MM.1S (cell line): ENCODE measurements around the gene UBXN6.

Experiments
- DNase-seq: peaks from one replicate; pipeline ENCODE4 v3.0.0-alpha.2; 2015
- H2AFZ ChIP-seq: fragments of 300-600 bp; sonication (generic); 2 replicates; pipeline ENCODE4 v1.6.0; 2016; ENCODE audit warnings: antibody characterized with exemption, low read length
- H3F3A ChIP-seq: fragments of 300-600 bp; sonication (generic); 2 replicates; pipeline ENCODE4 v1.6.1; 2016; ENCODE audit warnings: mild to moderate bottlenecking, antibody characterized with exemption, low read length, moderate library complexity, mixed read lengths; ENCODE audit not compliant: insufficient read depth
- H3K27ac ChIP-seq: fragments of 300-600 bp; sonication (generic); 2 replicates; pipeline ENCODE4 v1.5.1; 2016; ENCODE audit warnings: mild to moderate bottlenecking, low read length
- H3K27me3 ChIP-seq: fragments of 300-600 bp; sonication (generic); replicated peaks from 2 replicates; pipeline ENCODE4 v1.6.0; 2016; ENCODE audit warnings: low read length; ENCODE audit not compliant: insufficient read depth
- H3K36me3 ChIP-seq: fragments of 300-600 bp; sonication (generic); replicated peaks from 2 replicates; pipeline ENCODE4 v1.6.1; 2016; ENCODE audit warnings: mild to moderate bottlenecking, low read length, mixed read lengths; ENCODE audit not compliant: insufficient read depth
- H3K4me1 ChIP-seq: fragments of 300-600 bp; sonication (generic); 2 replicates; pipeline ENCODE4 v1.6.1; 2016; ENCODE audit warnings: low read length, mixed read lengths
- H3K4me2 ChIP-seq: fragments of 300-600 bp; sonication (generic); 2 replicates; pipeline ENCODE4 v1.6.0; 2016; ENCODE audit warnings: low read depth, low read length
- H3K4me3 ChIP-seq: fragments of 300-600 bp; sonication (generic); 2 replicates; pipeline ENCODE4 v1.5.1; 2016; ENCODE audit warnings: low read length, mixed read lengths
- H3K79me2 ChIP-seq: fragments of 300-600 bp; sonication (generic); 2 replicates; pipeline ENCODE4 v1.6.1; 2016; ENCODE audit warnings: mixed run types, low read length, mixed read lengths
- H3K9ac ChIP-seq: fragments of 300-600 bp; sonication (generic); 2 replicates; pipeline ENCODE4 v1.6.1; 2016; ENCODE audit warnings: low read length, mixed read lengths
- H3K9me2 ChIP-seq: fragments of 300-600 bp; sonication (generic); replicated peaks from 2 replicates; pipeline ENCODE4 v1.6.1; 2016; ENCODE audit warnings: mild to moderate bottlenecking, low read length, mixed read lengths; ENCODE audit not compliant: insufficient read depth
- H3K9me3 ChIP-seq: fragments of 300-600 bp; sonication (generic); replicated peaks from 2 replicates; pipeline ENCODE4 v1.6.1; 2016; ENCODE audit warnings: mild to moderate bottlenecking, low read length, mixed read lengths; ENCODE audit not compliant: insufficient read depth
- H4K20me1 ChIP-seq: fragments of 300-600 bp; sonication (generic); 2 replicates; pipeline ENCODE4 v1.6.1; 2016; ENCODE audit warnings: mild to moderate bottlenecking, low read length, moderate library complexity, mixed read lengths; ENCODE audit not compliant: insufficient read depth
- EZH2 ChIP-seq: fragments of 300-600 bp; sonication (generic); optimal IDR thresholded peaks from 2 replicates; pipeline ENCODE3; 2017; ENCODE audit warnings: low read depth, mild to moderate bottlenecking, antibody characterized with exemption, low read length, mixed read lengths
- EZH2phosphoT487 ChIP-seq: fragments of 300-600 bp; sonication (generic); IDR thresholded peaks from 2 replicates; pipeline ENCODE4 v1.6.1; 2018; ENCODE audit warnings: antibody characterized with exemption, low read length
- TF ChIP-seq, protein P1 (sequence below): fragments of 300-600 bp; sonication (generic); IDR thresholded peaks from 2 replicates; pipeline ENCODE4 v1.5.1; 2016; ENCODE audit warnings: antibody characterized with exemption, low read length, mixed read lengths

The UBXN6 gene

DNA sequence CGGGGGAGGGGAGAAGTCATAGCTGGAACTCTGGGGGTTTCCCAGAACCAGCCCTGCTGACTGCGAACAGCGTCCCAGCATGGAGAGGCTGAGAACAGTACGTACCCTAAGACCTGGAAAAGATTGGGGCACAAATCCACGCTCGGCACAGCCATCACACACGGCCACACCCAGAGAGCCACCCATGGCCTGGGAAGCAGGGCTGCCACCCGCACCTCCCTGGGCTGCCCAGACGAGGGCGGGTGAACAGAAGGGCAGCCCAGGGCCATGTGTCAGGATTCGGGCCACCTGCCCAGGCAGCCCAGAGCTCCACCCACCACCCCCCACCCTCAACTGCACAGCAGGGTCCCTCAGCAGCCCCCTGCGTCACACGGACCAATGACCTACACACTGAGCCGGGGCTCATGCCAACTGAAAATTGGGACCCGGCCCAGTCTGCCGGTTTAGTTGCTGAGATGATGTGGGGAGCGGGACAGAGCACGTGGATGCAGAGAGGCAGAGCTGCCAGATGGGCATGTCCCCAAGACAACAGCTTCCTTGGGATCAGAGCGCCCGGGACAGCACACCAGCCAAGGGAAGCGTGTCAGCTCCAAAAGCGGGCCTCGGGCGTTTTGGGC, 8.5 kb downstream of the UBXN6 start:
- TF ChIP-seq EZH2phosphoT487 (no peak), EZH2 (no peak)
- TF ChIP-seq, protein P1, sequence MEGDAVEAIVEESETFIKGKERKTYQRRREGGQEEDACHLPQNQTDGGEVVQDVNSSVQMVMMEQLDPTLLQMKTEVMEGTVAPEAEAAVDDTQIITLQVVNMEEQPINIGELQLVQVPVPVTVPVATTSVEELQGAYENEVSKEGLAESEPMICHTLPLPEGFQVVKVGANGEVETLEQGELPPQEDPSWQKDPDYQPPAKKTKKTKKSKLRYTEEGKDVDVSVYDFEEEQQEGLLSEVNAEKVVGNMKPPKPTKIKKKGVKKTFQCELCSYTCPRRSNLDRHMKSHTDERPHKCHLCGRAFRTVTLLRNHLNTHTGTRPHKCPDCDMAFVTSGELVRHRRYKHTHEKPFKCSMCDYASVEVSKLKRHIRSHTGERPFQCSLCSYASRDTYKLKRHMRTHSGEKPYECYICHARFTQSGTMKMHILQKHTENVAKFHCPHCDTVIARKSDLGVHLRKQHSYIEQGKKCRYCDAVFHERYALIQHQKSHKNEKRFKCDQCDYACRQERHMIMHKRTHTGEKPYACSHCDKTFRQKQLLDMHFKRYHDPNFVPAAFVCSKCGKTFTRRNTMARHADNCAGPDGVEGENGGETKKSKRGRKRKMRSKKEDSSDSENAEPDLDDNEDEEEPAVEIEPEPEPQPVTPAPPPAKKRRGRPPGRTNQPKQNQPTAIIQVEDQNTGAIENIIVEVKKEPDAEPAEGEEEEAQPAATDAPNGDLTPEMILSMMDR: no peak
- H3K36me3 ChIP-seq: 0 out of 2 replicates have a peak, but pooled peaks cover 3% of the 10 kb centered on the region
- no peaks in the 10 kb centered on the region for H3K9me3 ChIP-seq
- no peak for DNase-seq
- H3K4me3 ChIP-seq: no peak overlapping the region
- peaks cover 8% of the 10 kb centered on the region; the same call in 1 of the 2 replicates for H3F3A ChIP-seq
- no peak overlapping the region for H3K4me2 ChIP-seq
- peaks cover 3% of the 10 kb centered on the region; the same call in 1 of the 2 replicates for H3K79me2 ChIP-seq
- H3K27ac ChIP-seq: no peak overlapping the region
- no peaks in the 10 kb centered on the region for H3K27me3 ChIP-seq
- H2AFZ ChIP-seq: no peak overlapping the region
- peaks cover 8% of the 10 kb centered on the region; the same call in 1 of the 2 replicates for H4K20me1 ChIP-seq
- H3K9me2 ChIP-seq: no peaks in the 10 kb centered on the region
- no peak overlapping the region for H3K9ac ChIP-seq
- no peaks in the 10 kb centered on the region for H3K4me1 ChIP-seq

DNA sequence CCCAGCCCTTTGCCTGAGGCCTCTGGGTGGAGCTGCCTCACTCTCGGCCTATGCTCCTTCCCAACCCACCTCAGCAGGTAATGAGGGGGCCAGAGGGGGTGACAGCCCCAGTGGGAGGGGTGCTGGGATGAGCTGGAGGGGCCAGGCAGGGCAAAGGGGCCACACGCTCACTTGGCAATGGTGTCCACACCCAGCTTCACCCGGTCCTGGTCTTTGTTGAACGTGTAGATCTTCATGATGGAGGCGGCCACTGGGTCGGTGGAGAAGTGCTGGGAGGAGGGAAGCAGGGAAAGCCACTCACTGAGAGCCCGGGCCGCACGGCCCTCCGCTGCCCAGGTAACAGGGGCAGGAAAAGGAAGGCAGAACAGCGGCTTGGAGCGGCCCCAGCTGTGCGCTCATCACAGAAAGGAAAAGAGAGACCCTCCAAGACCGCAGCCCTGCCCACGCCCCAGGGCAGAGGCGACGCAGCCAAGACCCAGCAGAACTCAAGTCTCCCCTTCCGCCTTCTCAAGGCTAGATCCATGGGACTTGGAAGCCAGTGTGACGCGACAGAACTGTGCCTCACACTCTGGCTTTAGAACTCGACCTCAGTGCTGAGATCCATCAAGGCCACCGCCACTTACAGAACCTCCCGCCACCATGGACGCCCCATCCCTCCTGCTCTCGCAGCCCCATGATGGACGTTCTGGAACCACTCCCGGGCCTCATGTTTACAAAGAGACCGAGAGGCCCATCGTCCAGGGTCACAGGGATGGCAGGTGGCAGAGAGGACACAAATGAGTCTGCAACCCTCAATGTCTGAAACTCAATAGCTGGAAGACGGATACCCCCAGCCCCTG, 9.2 kb downstream of the UBXN6 start:
- no peak for TF ChIP-seq EZH2phosphoT487
- TF ChIP-seq, protein P1: no peak
- no peak for TF ChIP-seq EZH2
- Histone ChIP-seq H2AFZ (no peak overlapping the region), H3K9me2 (no peaks in the 10 kb centered on the region), H3K36me3 (0 out of 2 replicates have a peak, but pooled peaks cover 3% of the 10 kb centered on the region), H3K4me2 (no peak overlapping the region), H3K9ac (no peak overlapping the region), H3F3A (peaks cover 8% of the 10 kb centered on the region; the same call in 1 of the 2 replicates), H3K4me1 (no peaks in the 10 kb centered on the region), H3K79me2 (peaks cover 3% of the 10 kb centered on the region; the same call in 1 of the 2 replicates), H3K9me3 (no peaks in the 10 kb centered on the region), H4K20me1 (peaks cover 8% of the 10 kb centered on the region; the same call in 1 of the 2 replicates), H3K27me3 (no peaks in the 10 kb centered on the region), H3K4me3 (no peak overlapping the region), H3K27ac (no peak overlapping the region)
- no peak for DNase-seq

DNA sequence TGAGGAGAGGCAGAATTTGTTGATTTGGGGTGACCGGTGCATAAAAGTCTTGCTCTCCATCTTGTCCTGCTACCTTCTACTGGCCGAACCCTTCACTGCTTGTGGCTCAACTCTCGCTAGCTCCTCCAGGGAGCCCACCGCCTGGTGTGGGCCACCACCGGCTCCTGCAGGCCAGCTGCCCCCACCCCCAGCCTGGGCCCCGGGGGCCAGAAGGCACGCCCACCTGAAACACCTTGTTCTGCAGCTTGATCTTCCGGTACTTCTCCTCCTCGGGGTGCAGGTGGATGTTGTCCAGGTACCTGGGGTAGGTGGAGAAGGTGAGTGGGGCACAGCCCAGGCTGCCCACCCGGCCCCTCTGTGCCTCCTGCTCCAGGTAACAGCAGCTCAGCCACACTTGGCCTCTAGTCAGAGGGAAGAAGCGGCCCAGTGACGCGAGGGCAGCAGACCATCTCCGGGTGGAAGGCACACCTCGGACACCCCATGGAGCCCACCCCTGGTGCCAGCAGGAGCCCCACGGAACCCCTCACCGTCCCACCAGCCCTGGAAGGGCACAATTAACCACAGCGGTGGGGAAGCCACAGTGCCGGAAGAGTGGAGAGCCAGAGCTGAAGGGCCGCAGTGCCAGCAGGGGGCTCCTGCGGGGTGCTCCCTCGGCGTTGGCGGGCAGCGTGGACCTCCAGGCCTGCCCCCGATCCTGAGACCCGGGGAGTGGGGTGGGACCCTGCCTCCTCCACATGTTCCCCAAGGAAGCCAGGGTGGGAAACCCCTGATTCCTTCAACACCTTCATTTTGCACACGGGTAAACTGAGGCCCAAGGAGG, 10.1 kb downstream of the UBXN6 start:
- H3K4me2 ChIP-seq: no peak overlapping the region
- no peak overlapping the region for H3K27ac ChIP-seq
- H3K9me3 ChIP-seq: no peaks in the 10 kb centered on the region
- DNase-seq: no peak
- no peaks in the 10 kb centered on the region for H3K4me1 ChIP-seq
- H3K27me3 ChIP-seq: no peaks in the 10 kb centered on the region
- no peak overlapping the region for H2AFZ ChIP-seq
- H4K20me1 ChIP-seq: peaks cover 8% of the 10 kb centered on the region; the same call in 1 of the 2 replicates
- peaks cover 3% of the 10 kb centered on the region; the same call in 1 of the 2 replicates for H3K79me2 ChIP-seq
- no peak overlapping the region for H3K4me3 ChIP-seq
- H3K36me3 ChIP-seq: 0 out of 2 replicates have a peak, but pooled peaks cover 3% of the 10 kb centered on the region
- TF ChIP-seq EZH2: no peak
- TF ChIP-seq EZH2phosphoT487: no peak
- TF ChIP-seq, protein P1: no peak
- peaks cover 8% of the 10 kb centered on the region; the same call in 1 of the 2 replicates for H3F3A ChIP-seq
- no peaks in the 10 kb centered on the region for H3K9me2 ChIP-seq
- H3K9ac ChIP-seq: no peak overlapping the region
